Sigmoid colon (tissue), 7 donors: ENCODE measurements around the gene SUPT20H. TPM values are rescaled to one million over a fixed set of nuclear protein-coding genes. Genes with fewer than 3 reads are reported as not detected.

Experiments used
- DNase-seq: peaks from one replicate; pipeline ENCODE4 v3.0.0-alpha.2; 2019
- H3K27ac ChIP-seq, 4 donors: fragments of 200-600 bp; sonication (generic); one replicate each; pipeline ENCODE4 v1.5.1; 2016 to 2019; ENCODE audit warnings: mild to moderate bottlenecking in 1 of 4
- H3K27me3 ChIP-seq, 3 donors: fragments of 200-600 bp; sonication (generic); one replicate each; pipeline ENCODE4 v1.5.1; 2019; ENCODE audit warnings: mild to moderate bottlenecking in 1 of 3
- H3K36me3 ChIP-seq, 4 donors: fragments of 200-600 bp; sonication (generic); one replicate each; pipeline ENCODE4 v1.5.1; 2016 to 2019
- H3K4me1 ChIP-seq, 4 donors: fragments of 200-600 bp; sonication (generic); one replicate each; pipeline ENCODE4 v1.5.1; 2017 to 2019
- H3K4me3 ChIP-seq, 4 donors: fragments of 200-600 bp; sonication (generic); one replicate each; pipeline ENCODE4 v1.5.1; 2017 to 2019; ENCODE audit warnings: mild to moderate bottlenecking in 2 of 4, moderate library complexity in 1 of 4
- H3K9me3 ChIP-seq, 4 donors: fragments of 200-600 bp in 3 of 4; sonication (generic) in 3 of 4; one replicate each; pipeline versions ENCODE4 v1.5.1 to v1.6.1; 2013 to 2019
- CTCF ChIP-seq, 4 experiments: fragments of 450-650 bp in 3 of 4; fragments of 200-600 bp in 1 of 4; IDR thresholded peaks; one replicate each; pipeline ENCODE4 v1.5.1; 2016 to 2019; ENCODE audit warnings: antibody characterized with exemption in 4 of 4, mild to moderate bottlenecking in 3 of 4, moderate library complexity in 2 of 4
- EP300 ChIP-seq, 4 donors: sonication (generic); formaldehyde crosslinking; IDR thresholded peaks; one replicate each; pipeline ENCODE4 v1.6.1; 2017; ENCODE audit warnings: antibody characterized with exemption in 4 of 4
- POLR2A ChIP-seq, 2 donors: fragments of 450-650 bp; IDR thresholded peaks; one replicate each; pipeline ENCODE4 v1.6.1; 2016; ENCODE audit warnings: antibody characterized with exemption in 2 of 2, mild to moderate bottlenecking in 2 of 2, moderate library complexity in 2 of 2
- POLR2AphosphoS5 ChIP-seq, 4 donors: sonication (generic); formaldehyde crosslinking; IDR thresholded peaks; one replicate each; pipeline ENCODE4 v1.6.1; 2017; ENCODE audit warnings: antibody characterized with exemption in 4 of 4
- WGBS, 2 donors: extraction: QIAGEN DNeasy Blood & Tissue Kit; methylation state at CpG; one replicate each; pipeline ENCODE4 v1.1.7; 2013; 5-methylcytosine and 5-hydroxymethylcytosine counted together
- intact Hi-C: fragments of 100-400 bp; cut with DNase I; formaldehyde crosslinking; loops from one replicate; pipeline ENCODE4 v1.15.1; 2023
- polyA plus RNA-seq, 3 donors: library from polyadenylated mRNA; stranded (reverse); fragments of 200-250 nt; gene quantifications; one replicate each; pipeline ENCODE4 v1.2.3, GENCODE V29; 2013
- total RNA-seq, 4 donors: library from RNA; depleted of rRNA; stranded (reverse); fragments of >200 nt; gene quantifications; one replicate each; pipeline ENCODE4 v1.1.0, GENCODE V29; 2016
- donor health status: healthy with polysubstance abuse.
- donor health status: Bipolar disorder and iron deficiency.
- donor health status: healthy.

SUPT20H gene
- total and polyA plus RNA-seq, 7 donors = 14.3 to 55.8 (median 41.8) TPM

- Histone ChIP-seq H3K4me1 (no peaks in the 10 kb centered on the region), H3K9me3 (no peaks in the 10 kb centered on the region), H3K4me3 (no peak overlapping the region), H3K27ac (no peak overlapping the region), H3K27me3 (no peaks in the 10 kb centered on the region), H3K36me3 (peaks cover 0 to 32% (median 10%) of the 10 kb centered on the region in 4 donors)
- no peak for TF ChIP-seq CTCF (IDR thresholded peaks at IDR 0.05)
- TF ChIP-seq POLR2AphosphoS5 (IDR thresholded peaks at IDR 0.05) = no peak
- no peak for TF ChIP-seq EP300 (IDR thresholded peaks at IDR 0.05)
- TF ChIP-seq POLR2A (IDR thresholded peaks at IDR 0.05) = no peak
- intact Hi-C loops = no loop called here
- 49 to 75% methylated on average over 1 of the region's 1 CpG for WGBS, 2 donors
- no peak for DNase-seq
Observed at GRCh38 chr13:37049810-37050209, 9.7 kb downstream of the SUPT20H start.

GRCh38 chr13:37047846-37048245 lies 11.6 kb downstream of the SUPT20H start:
- Histone ChIP-seq H3K9me3 (no peaks in the 10 kb centered on the region), H3K27me3 (no peaks in the 10 kb centered on the region), H3K4me1 (no peaks in the 10 kb centered on the region), H3K27ac (no peak overlapping the region), H3K36me3 (peaks cover 0 to 48% (median 15%) of the 10 kb centered on the region in 4 donors), H3K4me3 (no peak overlapping the region)
- WGBS, 2 donors = 82 to 87% methylated on average over 3 of the region's 3 CpGs
- intact Hi-C loops = no loop called here
- no peak for TF ChIP-seq CTCF (IDR thresholded peaks at IDR 0.05)
- TF ChIP-seq POLR2A (IDR thresholded peaks at IDR 0.05) = no peak
- no peak for TF ChIP-seq EP300 (IDR thresholded peaks at IDR 0.05)
- TF ChIP-seq POLR2AphosphoS5 (IDR thresholded peaks at IDR 0.05) = no peak
- DNase-seq = no peak

- no peaks in the 10 kb centered on the region for H3K27me3 ChIP-seq
- no peaks in the 10 kb centered on the region for H3K9me3 ChIP-seq
- intact Hi-C loops = no loop called here
- peaks cover 0 to 56% (median 22%) of the 10 kb centered on the region in 4 donors for H3K36me3 ChIP-seq
- no peaks in the 10 kb centered on the region for H3K4me1 ChIP-seq
- H3K4me3 ChIP-seq = no peak overlapping the region
- DNase-seq = no peak
- 14 to 65% methylated on average over 2 of the region's 2 CpGs for WGBS, 2 donors
- H3K27ac ChIP-seq = no peak overlapping the region
- TF ChIP-seq POLR2A (IDR thresholded peaks at IDR 0.05) (no peak), CTCF (IDR thresholded peaks at IDR 0.05) (no peak), POLR2AphosphoS5 (IDR thresholded peaks at IDR 0.05) (no peak), EP300 (IDR thresholded peaks at IDR 0.05) (no peak)
Observed at GRCh38 chr13:37047032-37047431, 12.5 kb downstream of the SUPT20H start.

- TF ChIP-seq POLR2A (IDR thresholded peaks at IDR 0.05) = no peak
- no peak for TF ChIP-seq CTCF (IDR thresholded peaks at IDR 0.05)
- TF ChIP-seq EP300 (IDR thresholded peaks at IDR 0.05) = no peak
- TF ChIP-seq POLR2AphosphoS5 (IDR thresholded peaks at IDR 0.05) = no peak
- Histone ChIP-seq H3K36me3 (peaks cover 0 to 66% (median 25%) of the 10 kb centered on the region in 4 donors), H3K27ac (no peak overlapping the region), H3K27me3 (no peaks in the 10 kb centered on the region), H3K9me3 (no peaks in the 10 kb centered on the region), H3K4me3 (no peak overlapping the region), H3K4me1 (no peaks in the 10 kb centered on the region)
- 95 to 99% methylated on average over 1 of the region's 1 CpG for WGBS, 2 donors
- intact Hi-C loops = no loop called here
- DNase-seq = no peak
Observed at GRCh38 chr13:37046062-37046461, 13.4 kb downstream of the SUPT20H start.

- Histone ChIP-seq H3K27ac (no peak overlapping the region), H3K4me1 (no peaks in the 10 kb centered on the region), H3K27me3 (no peaks in the 10 kb centered on the region), H3K36me3 (peaks cover 0 to 77% (median 28%) of the 10 kb centered on the region in 4 donors), H3K4me3 (no peak overlapping the region), H3K9me3 (no peaks in the 10 kb centered on the region)
- intact Hi-C loops = no loop called here
- no peak for TF ChIP-seq CTCF (IDR thresholded peaks at IDR 0.05)
- no peak for TF ChIP-seq EP300 (IDR thresholded peaks at IDR 0.05)
- TF ChIP-seq POLR2A (IDR thresholded peaks at IDR 0.05) = no peak
- TF ChIP-seq POLR2AphosphoS5 (IDR thresholded peaks at IDR 0.05) = no peak
- DNase-seq = no peak
Observed at GRCh38 chr13:37040789-37041188, 18.7 kb downstream of the SUPT20H start.
